ENCODE data around the gene KIF1B.

The KIF1B gene

DNA sequence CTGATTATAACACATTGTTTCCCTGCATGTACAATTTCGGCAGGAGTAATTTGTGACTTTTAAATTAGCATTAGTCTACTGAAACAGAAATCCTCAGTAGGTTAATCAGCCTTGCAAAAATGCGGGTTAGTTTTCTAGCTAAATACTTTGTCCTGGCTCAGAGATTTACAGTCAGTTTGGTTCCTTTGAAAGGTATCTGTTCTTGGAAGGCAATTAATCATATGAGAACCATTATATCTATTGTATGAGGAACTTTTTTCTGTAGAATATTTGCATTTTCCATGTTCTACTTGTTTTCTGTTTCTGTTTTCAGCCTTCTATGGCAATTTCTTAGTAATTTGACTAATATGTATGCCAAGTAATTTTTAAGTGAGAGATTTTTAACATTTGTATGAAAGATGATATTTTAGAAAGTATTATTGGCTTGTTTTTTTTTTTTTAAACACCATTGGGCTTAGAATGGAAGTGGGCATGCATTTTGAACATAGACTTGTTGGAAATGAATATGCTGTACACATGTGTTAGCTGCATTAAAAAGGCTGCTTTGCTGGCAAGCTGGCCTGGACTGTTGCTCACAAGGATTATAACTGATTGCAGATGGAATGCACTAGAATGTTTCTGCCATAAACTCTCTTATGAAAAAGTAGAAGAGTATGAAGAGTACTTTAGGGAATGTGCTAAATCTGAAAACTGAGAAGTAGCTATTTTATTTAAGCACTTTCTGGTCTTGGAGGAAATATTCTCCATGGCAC, 26.2 kb downstream of the KIF1B start:
- CTCF ChIA-PET, result interaction anchor here (0.6 kb wide), 2 partner anchors 15 to 210 kb away, joined by 3 to 6 read pairs; no protein-coding TSS in a partner anchor
- TF ChIP-seq HDGF (IDR thresholded peaks at IDR 0.05; ENCODE audit: borderline replicate concordance) (no peak), L3MBTL2 (conservative IDR thresholded peaks at IDR 0.05) (no peak), LEF1 (IDR thresholded peaks at IDR 0.05; ENCODE audit: borderline replicate concordance) (no peak), FOXA1 (IDR thresholded peaks at IDR 0.05) (no peak), CTBP1 (IDR thresholded peaks at IDR 0.05; ENCODE audit: borderline replicate concordance) (no peak), SUZ12 (IDR thresholded peaks at IDR 0.05) (no peak), NFRKB (IDR thresholded peaks at IDR 0.05) (no peak), ELF4 (IDR thresholded peaks at IDR 0.05) (no peak), FOXK2 (IDR thresholded peaks at IDR 0.05) (no peak), ARNT (IDR thresholded peaks at IDR 0.05) (no peak), TARDBP (IDR thresholded peaks at IDR 0.05) (no peak)
- TF ChIP-seq, protein P1, sequence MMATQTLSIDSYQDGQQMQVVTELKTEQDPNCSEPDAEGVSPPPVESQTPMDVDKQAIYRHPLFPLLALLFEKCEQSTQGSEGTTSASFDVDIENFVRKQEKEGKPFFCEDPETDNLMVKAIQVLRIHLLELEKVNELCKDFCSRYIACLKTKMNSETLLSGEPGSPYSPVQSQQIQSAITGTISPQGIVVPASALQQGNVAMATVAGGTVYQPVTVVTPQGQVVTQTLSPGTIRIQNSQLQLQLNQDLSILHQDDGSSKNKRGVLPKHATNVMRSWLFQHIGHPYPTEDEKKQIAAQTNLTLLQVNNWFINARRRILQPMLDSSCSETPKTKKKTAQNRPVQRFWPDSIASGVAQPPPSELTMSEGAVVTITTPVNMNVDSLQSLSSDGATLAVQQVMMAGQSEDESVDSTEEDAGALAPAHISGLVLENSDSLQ (IDR thresholded peaks at IDR 0.05), result no peak
- POLR2A ChIA-PET, result interaction anchor here (1.0 kb wide), 1 partner anchor 27 kb away, joined by 3 read pairs; the partner anchor contains the start of gene KIF1B
- DNase-seq (ENCODE audit: extremely low spot score), result no peak

- CTCF ChIA-PET, result no interaction called here
- POLR2A ChIA-PET, result no interaction called here
- no peak for DNase-seq (ENCODE audit: extremely low spot score)
- no peak for TF ChIP-seq FOXA1 (IDR thresholded peaks at IDR 0.05)
- no peak for TF ChIP-seq ZNF384 (IDR thresholded peaks at IDR 0.05)
- no peak for TF ChIP-seq FOXK2 (IDR thresholded peaks at IDR 0.05)
- TF ChIP-seq LEF1 (IDR thresholded peaks at IDR 0.05; ENCODE audit: borderline replicate concordance), result no peak
- no peak for TF ChIP-seq CTBP1 (IDR thresholded peaks at IDR 0.05; ENCODE audit: borderline replicate concordance)
- TF ChIP-seq SP1 (IDR thresholded peaks at IDR 0.05), result no peak
- TF ChIP-seq ARNT (IDR thresholded peaks at IDR 0.05), result no peak
These were observed 26.8 kb downstream of the KIF1B start for GRCh38 chr1:10237157-10237539.

DNA sequence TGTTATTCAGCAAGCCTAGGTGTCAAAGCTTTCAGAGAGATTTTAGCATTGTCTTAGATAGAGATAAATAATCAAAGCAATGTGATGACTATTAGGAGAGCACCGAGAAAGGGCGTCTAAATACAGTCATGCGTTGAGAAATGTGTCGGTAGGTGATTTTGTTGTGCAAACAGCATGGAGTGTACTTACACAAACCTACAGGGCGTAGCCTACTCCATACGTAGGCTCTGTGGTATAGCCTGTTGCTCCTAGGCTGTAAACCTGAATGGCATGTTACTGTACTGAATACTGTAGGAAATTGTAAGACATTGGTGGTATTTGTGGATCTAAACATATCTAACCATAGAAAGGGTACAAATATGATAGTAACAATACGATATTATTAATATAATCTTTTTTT, 31.8 kb downstream of the KIF1B start:
- ChIA-PET POLR2A (no interaction called here), CTCF (no interaction called here)
- TF ChIP-seq CTBP1 (IDR thresholded peaks at IDR 0.05; ENCODE audit: borderline replicate concordance) (no peak), LEF1 (IDR thresholded peaks at IDR 0.05; ENCODE audit: borderline replicate concordance) (no peak), FOXK2 (IDR thresholded peaks at IDR 0.05) (no peak), HDGF (IDR thresholded peaks at IDR 0.05; ENCODE audit: borderline replicate concordance) (no peak), FOXM1 (IDR thresholded peaks at IDR 0.05; ENCODE audit: borderline replicate concordance) (no peak), FOXA1 (IDR thresholded peaks at IDR 0.05) (no peak), SUZ12 (IDR thresholded peaks at IDR 0.05) (no peak), NFRKB (IDR thresholded peaks at IDR 0.05) (no peak), ARNT (IDR thresholded peaks at IDR 0.05) (no peak), SP1 (IDR thresholded peaks at IDR 0.05) (no peak), ZNF384 (IDR thresholded peaks at IDR 0.05) (no peak), L3MBTL2 (conservative IDR thresholded peaks at IDR 0.05) (no peak), BHLHE40 (IDR thresholded peaks at IDR 0.05; ENCODE audit: borderline replicate concordance) (no peak), ELF4 (IDR thresholded peaks at IDR 0.05) (no peak), TARDBP (IDR thresholded peaks at IDR 0.05) (no peak)
- TF ChIP-seq, protein P1 (IDR thresholded peaks at IDR 0.05), result no peak
- no peak for DNase-seq (ENCODE audit: extremely low spot score)

DNA sequence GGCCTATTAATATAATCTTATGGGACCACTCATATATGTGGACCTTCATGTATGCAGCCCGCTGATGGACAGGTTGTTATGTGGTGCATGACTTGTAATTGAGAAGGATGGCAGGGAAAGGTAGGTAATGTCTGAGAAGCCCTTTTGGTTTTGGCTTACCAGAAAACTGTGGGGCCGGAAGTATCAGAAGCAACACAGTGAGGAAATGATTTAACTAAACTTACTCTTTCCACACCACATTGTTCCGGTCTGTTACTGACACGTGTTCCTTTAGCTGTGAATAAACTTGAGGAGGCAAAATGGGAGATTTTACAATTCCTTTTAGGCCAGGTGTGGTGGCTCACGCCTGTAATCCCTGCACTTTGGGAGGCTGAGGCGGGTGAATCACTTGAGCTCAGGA, 32.4 kb downstream of the KIF1B start:
- ChIA-PET CTCF (no interaction called here), POLR2A (no interaction called here)
- TF ChIP-seq NFRKB (IDR thresholded peaks at IDR 0.05), result no peak
- TF ChIP-seq, protein P1 (IDR thresholded peaks at IDR 0.05), result no peak
- TF ChIP-seq SP1 (IDR thresholded peaks at IDR 0.05), result no peak
- TF ChIP-seq FOXK2 (IDR thresholded peaks at IDR 0.05), result no peak
- no peak for TF ChIP-seq LEF1 (IDR thresholded peaks at IDR 0.05; ENCODE audit: borderline replicate concordance)
- TF ChIP-seq HDGF (IDR thresholded peaks at IDR 0.05; ENCODE audit: borderline replicate concordance), result no peak
- TF ChIP-seq BHLHE40 (IDR thresholded peaks at IDR 0.05; ENCODE audit: borderline replicate concordance), result no peak
- TF ChIP-seq ELF4 (IDR thresholded peaks at IDR 0.05), result no peak
- no peak for TF ChIP-seq TARDBP (IDR thresholded peaks at IDR 0.05)
- TF ChIP-seq ZNF384 (IDR thresholded peaks at IDR 0.05), result no peak
- TF ChIP-seq ARNT (IDR thresholded peaks at IDR 0.05), result no peak
- no peak for TF ChIP-seq FOXM1 (IDR thresholded peaks at IDR 0.05; ENCODE audit: borderline replicate concordance)
- no peak for TF ChIP-seq SUZ12 (IDR thresholded peaks at IDR 0.05)
- no peak for TF ChIP-seq FOXA1 (IDR thresholded peaks at IDR 0.05)
- TF ChIP-seq CTBP1 (IDR thresholded peaks at IDR 0.05; ENCODE audit: borderline replicate concordance), result no peak
- no peak for TF ChIP-seq L3MBTL2 (conservative IDR thresholded peaks at IDR 0.05)
- no peak for DNase-seq (ENCODE audit: extremely low spot score)

DNA sequence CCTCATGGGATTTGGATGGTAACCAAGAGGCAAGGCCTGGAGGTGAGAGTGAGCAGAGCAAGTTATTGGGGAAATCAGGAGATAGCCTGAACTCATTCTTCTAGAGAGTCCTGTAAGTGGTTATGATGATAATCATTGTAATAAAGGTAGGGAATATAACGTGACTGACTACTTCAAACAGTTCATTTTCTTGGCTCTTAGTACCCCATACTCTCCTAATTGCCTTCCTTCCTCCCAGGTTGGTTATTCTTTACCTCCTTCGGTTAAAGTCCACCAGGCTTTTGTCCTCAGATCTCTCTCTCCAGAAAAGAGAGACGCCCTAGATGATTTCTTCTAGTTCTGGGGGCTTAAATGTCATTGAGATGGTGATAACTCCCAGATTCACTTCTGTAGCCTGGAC, 35.3 kb downstream of the KIF1B start:
- ChIA-PET POLR2A (no interaction called here), CTCF (interaction anchor here (1.1 kb wide), 1 partner anchor 85 kb away, joined by 3 read pairs; no protein-coding TSS in a partner anchor)
- TF ChIP-seq NFRKB (IDR thresholded peaks at IDR 0.05) (no peak), SP1 (IDR thresholded peaks at IDR 0.05) (no peak), FOXK2 (IDR thresholded peaks at IDR 0.05) (no peak), ELF4 (IDR thresholded peaks at IDR 0.05) (no peak), ARNT (IDR thresholded peaks at IDR 0.05) (no peak)
- TF ChIP-seq, protein P1 (IDR thresholded peaks at IDR 0.05), result no peak

More for the DNA sequence above, 35.3 kb downstream of the KIF1B start:
- no peak for DNase-seq (ENCODE audit: extremely low spot score)
